Heart left ventricle (tissue), 13 donors: ENCODE measurements around the gene ST3GAL2.
"Not testable (repeated sequence)": the region's sequence is repeated elsewhere in the genome, so short reads cannot be mapped to it uniquely, and the experiment has no call there.

Experiments
- CTCF ChIP-seq, 12 donors: fragments of 200-600 bp; sonication (generic) in 4 of 12; IDR thresholded peaks; one replicate each; pipeline versions ENCODE4 v1.5.0 to v1.8.0; 2018 to 2022; ENCODE audit warnings: antibody characterized with exemption in 12 of 12, mild to moderate bottlenecking in 5 of 12
- POLR2A ChIP-seq, 2 donors: fragments of 450-650 bp; IDR thresholded peaks; one replicate each; pipeline ENCODE4 v1.6.1; 2017; ENCODE audit warnings: antibody characterized with exemption in 2 of 2, mild to moderate bottlenecking in 2 of 2, moderate library complexity in 2 of 2
- donor health status: ischemic (EF 13 %, LVEDD 7.1; RV severe dilation, severe dysfunction).
- donor health status: DM: no; HTN: yes; CAD: no.
- donor health status: DM: no; HTN: no; CAD: no.
- donor health status: ischemic (EF 25% LVEDD 6.9; RV normal size, moderate dysfunction).
- donor health status: ischemic (EF 25% LVEDD 5.7; RV mildly dilated, moderate dysfunction).
- donor health status: ischemic (EF 35%, LVEDD 5.7; RV mildly dilated, moderate dysfunction).
- donor health status: nonischemic (EF 11% LVEDD 7.7; RV severe dilation, severe dysfunction).
- donor health status: DM: yes; HTN: yes; CAD: no.
- donor health status: PGD.
- donor health status: ischemic (EF 29% LVEDD 5.4; RV normal size, mild dysfunction).
- donor health status: nonischemic (EF 23%, LVEDD 6.1; RV moderate dilation, normal function).

- not testable (repeated sequence) for TF ChIP-seq CTCF, POLR2A (IDR thresholded peaks at IDR 0.05)
Measured at GRCh38 chr16:70451004-70451340, 12.1 kb upstream of the ST3GAL2 start.
